Liver (tissue), 9 donors: ENCODE measurements around the gene ZFAND3. TPM values are rescaled to one million over a fixed set of nuclear protein-coding genes. Genes with fewer than 3 reads are reported as not detected.
A peak's percentile ranks its signal among the peaks of the same experiment; 100 is the strongest.

Experiments used
- DNase-seq: peaks from one replicate; pipeline ENCODE4 v3.0.0-alpha.2; 2017; ENCODE audit warnings: low spot score
- H3K27ac ChIP-seq, 2 donors: one replicate each; pipeline ENCODE4 v1.7.0; 2013; ENCODE audit warnings: inconsistent platforms in 2 of 2, low read length in 2 of 2, control low read depth in 1 of 2, low read depth in 1 of 2, mild to moderate bottlenecking in 1 of 2
- H3K27me3 ChIP-seq, 4 donors: one replicate each; pipeline versions ENCODE4 v1.6.1 to v1.7.0; 2013; ENCODE audit warnings: low read length in 3 of 4, inconsistent platforms in 1 of 4, mild to moderate bottlenecking in 1 of 4, moderate library complexity in 1 of 4; ENCODE audit not compliant: control insufficient read depth in 4 of 4, insufficient read depth in 4 of 4
- H3K36me3 ChIP-seq, 4 donors: one replicate each; pipeline versions ENCODE4 v1.6.1 to v1.7.0; 2013; ENCODE audit warnings: low read length in 3 of 4, mild to moderate bottlenecking in 3 of 4, low read depth in 1 of 4, moderate library complexity in 1 of 4; ENCODE audit not compliant: control insufficient read depth in 4 of 4, insufficient read depth in 3 of 4
- H3K4me1 ChIP-seq, 4 donors: one replicate each; pipeline versions ENCODE4 v1.6.1 to v1.7.0; 2013; ENCODE audit warnings: low read length in 3 of 4, mild to moderate bottlenecking in 3 of 4, moderate library complexity in 1 of 4; ENCODE audit not compliant: control insufficient read depth in 4 of 4, insufficient read depth in 4 of 4
- H3K4me3 ChIP-seq, 3 donors: one replicate each; pipeline versions ENCODE4 v1.6.1 to v1.7.0; 2013; ENCODE audit warnings: low read length in 3 of 3, control low read depth in 1 of 3, low read depth in 1 of 3, mild to moderate bottlenecking in 1 of 3
- H3K9ac ChIP-seq, 2 donors: one replicate each; pipeline ENCODE4 v1.7.0; 2013; ENCODE audit warnings: low read length in 2 of 2, mild to moderate bottlenecking in 2 of 2, moderate library complexity in 2 of 2, control low read depth in 1 of 2, low read depth in 1 of 2
- H3K9me3 ChIP-seq, 4 donors: one replicate each; pipeline versions ENCODE4 v1.6.1 to v1.7.0; 2013; ENCODE audit warnings: low read length in 3 of 4; ENCODE audit not compliant: control insufficient read depth in 4 of 4
- ATF3 ChIP-seq: IDR thresholded peaks from 2 replicates; pipeline ENCODE4 v1.6.1; 2016; ENCODE audit warnings: antibody characterized with exemption
- CTCF ChIP-seq: fragments of 150-350 bp; IDR thresholded peaks from 2 replicates; pipeline ENCODE4 v1.5.1; 2017; ENCODE audit warnings: improper control_type of control experiment, low read depth, low read length; ENCODE audit not compliant: missing input control
- GABPA ChIP-seq, 2 donors: IDR thresholded peaks in 1 of 2; conservative IDR thresholded peaks in 1 of 2; 2 replicates each; pipeline ENCODE4 v1.6.1; 2016; ENCODE audit warnings: antibody characterized with exemption in 2 of 2, mild to moderate bottlenecking in 1 of 2, moderate library complexity in 1 of 2
- HNF4A ChIP-seq, 2 donors: conservative IDR thresholded peaks; 2 replicates each; pipeline ENCODE4 v1.6.1; 2016; ENCODE audit warnings: antibody characterized with exemption in 2 of 2, mild to moderate bottlenecking in 2 of 2
- JUND ChIP-seq, 2 donors: IDR thresholded peaks; 2 replicates each; pipeline ENCODE4 v1.6.1; 2016; ENCODE audit warnings: antibody characterized with exemption in 2 of 2
- NR2F2 ChIP-seq: IDR thresholded peaks from 2 replicates; pipeline ENCODE4 v1.6.1; 2016; ENCODE audit warnings: antibody characterized with exemption
- RAD21 ChIP-seq, 2 donors: IDR thresholded peaks; 2 replicates each; pipeline ENCODE4 v1.6.1; 2016; ENCODE audit warnings: antibody characterized with exemption in 2 of 2, mild to moderate bottlenecking in 2 of 2
- RXRA ChIP-seq, 2 donors: IDR thresholded peaks; 2 replicates each; pipeline ENCODE4 v1.6.1; 2017 to 2018; ENCODE audit warnings: antibody characterized with exemption in 2 of 2, mild to moderate bottlenecking in 1 of 2
- YY1 ChIP-seq: IDR thresholded peaks from 2 replicates; pipeline ENCODE4 v1.6.1; 2016; ENCODE audit warnings: antibody characterized with exemption, mild to moderate bottlenecking
- ZBTB33 ChIP-seq: IDR thresholded peaks from 2 replicates; pipeline ENCODE4 v1.6.1; 2016; ENCODE audit warnings: antibody characterized with exemption
- WGBS: extraction: QIAGEN DNeasy Blood & Tissue Kit; methylation state at CpG from one replicate; pipeline ENCODE4 v1.1.7; 2013; 5-methylcytosine and 5-hydroxymethylcytosine counted together
- polyA plus RNA-seq, 2 donors: library from polyadenylated mRNA; stranded (reverse) in 1 of 2; unstranded in 1 of 2; fragments of 200-250 nt in 1 of 2; fragments of >200 nt in 1 of 2; fragmentation: Nextera tagmentation in 1 of 2; extraction: Ambion mirVana in 1 of 2; gene quantifications; one replicate each; pipeline versions ENCODE4 v1.2.1 to v1.2.3, GENCODE V29; 2013 to 2015
- total RNA-seq, 2 donors: library from RNA; depleted of rRNA; stranded (reverse); fragments of >200 nt; gene quantifications; one replicate each; pipeline ENCODE4 v1.2.3, GENCODE V29; 2014
- donor health status: healthy.
- donor health status: healthy.
- donor health status: healthy.
- donor health status: healthy.
- donor health status: healthy.

Gene ZFAND3
- total and polyA plus RNA-seq, 4 donors = 7.7 to 37.5 (median 23.1) TPM

GRCh38 chr6:38001386-38001785, 181.9 kb downstream of the ZFAND3 start:
- 85% methylated on average over 1 of the region's 1 CpG for WGBS
- peaks cover 0 to 3% (median under 1%) of the 10 kb centered on the region in 4 donors for H3K4me1 ChIP-seq
- H3K27me3 ChIP-seq = no peaks in the 10 kb centered on the region
- no peaks in the 10 kb centered on the region for H3K36me3 ChIP-seq
- no peak for TF ChIP-seq JUND (IDR thresholded peaks at IDR 0.05)
- TF ChIP-seq HNF4A (conservative IDR thresholded peaks at IDR 0.05) = no peak
- TF ChIP-seq CTCF = no peak
- no peak for TF ChIP-seq RAD21 (IDR thresholded peaks at IDR 0.05)
- TF ChIP-seq YY1 = no peak
- no peak for TF ChIP-seq ZBTB33
- no peak for TF ChIP-seq RXRA (IDR thresholded peaks at IDR 0.05)
- no peak overlapping the region for H3K4me3 ChIP-seq
- no peak overlapping the region for H3K9ac ChIP-seq
- no peak for DNase-seq
- no peak overlapping the region for H3K27ac ChIP-seq
- no peaks in the 10 kb centered on the region for H3K9me3 ChIP-seq

GRCh38 chr6:38004908-38005307, 185.4 kb downstream of the ZFAND3 start:
- H3K4me1 ChIP-seq = peaks cover 0 to 3% (median under 1%) of the 10 kb centered on the region in 4 donors
- no peaks in the 10 kb centered on the region for H3K27me3 ChIP-seq
- no peak for DNase-seq
- no peaks in the 10 kb centered on the region for H3K36me3 ChIP-seq
- no peak overlapping the region for H3K9ac ChIP-seq
- no peak for TF ChIP-seq RXRA (IDR thresholded peaks at IDR 0.05)
- 53% methylated on average over 2 of the region's 2 CpGs for WGBS
- H3K27ac ChIP-seq = no peak overlapping the region
- no peaks in the 10 kb centered on the region for H3K9me3 ChIP-seq
- H3K4me3 ChIP-seq = no peak overlapping the region

- Histone ChIP-seq H3K4me3 (no peak overlapping the region), H3K36me3 (no peaks in the 10 kb centered on the region), H3K9ac (no peak overlapping the region), H3K9me3 (peaks cover 0 to 2% (median 0%) of the 10 kb centered on the region in 4 donors), H3K27ac (no peak overlapping the region), H3K4me1 (peaks cover 0 to under 1% (median 0%) of the 10 kb centered on the region in 4 donors), H3K27me3 (no peaks in the 10 kb centered on the region)
- DNase-seq = no peak
- no peak for TF ChIP-seq GABPA (IDR thresholded peaks at IDR 0.05 in 1 of 2, conservative IDR thresholded peaks at IDR 0.05 in 1 of 2)
- WGBS = 64% methylated on average over 5 of the region's 5 CpGs
Measured at GRCh38 chr6:38011937-38012336, 192.4 kb downstream of the ZFAND3 start.

GRCh38 chr6:38012573-38012972, 193.0 kb downstream of the ZFAND3 start:
- H3K9me3 ChIP-seq = peaks cover 0 to 2% (median 0%) of the 10 kb centered on the region in 4 donors
- peak; percentile 79 to 83 for TF ChIP-seq RAD21 (IDR thresholded peaks at IDR 0.05)
- TF ChIP-seq ATF3 = no peak
- no peak for TF ChIP-seq NR2F2
- TF ChIP-seq CTCF = peak; percentile 44
- no peaks in the 10 kb centered on the region for H3K36me3 ChIP-seq
- WGBS = 72% methylated on average over 5 of the region's 5 CpGs
- H3K4me3 ChIP-seq = no peak overlapping the region
- H3K27me3 ChIP-seq = no peaks in the 10 kb centered on the region
- no peak overlapping the region for H3K9ac ChIP-seq
- DNase-seq = no peak
- no peak overlapping the region for H3K27ac ChIP-seq
- peaks cover 0 to 5% (median 3%) of the 10 kb centered on the region in 4 donors for H3K4me1 ChIP-seq
